OCI-LY3 (cell line): ENCODE data around the gene HPD.

Experiments used
- H2AFZ ChIP-seq: fragments of 200-600, 300-600 bp; shearing (Covaris generic); 2 replicates; pipeline ENCODE4 v1.6.0; 2014; ENCODE audit warnings: antibody characterized with exemption, low read depth, low read length
- H3K27ac ChIP-seq: fragments of 200-600, 300-600 bp; sonication (generic); 2 replicates; pipeline ENCODE4 v1.5.1; 2014; ENCODE audit warnings: mild to moderate bottlenecking, low read length, moderate library complexity, mixed read lengths
- H3K27me3 ChIP-seq: fragments of 200-600, 300-600 bp; sonication (generic); 2 replicates; pipeline ENCODE4 v1.6.1; 2014; ENCODE audit warnings: low read depth, low read length, mixed read lengths
- H3K36me3 ChIP-seq: fragments of 200-600, 300-600 bp; sonication (generic); replicated peaks from 2 replicates; pipeline ENCODE3; 2014; ENCODE audit warnings: low read depth, low read length, mixed read lengths
- H3K4me1 ChIP-seq: fragments of 300-600, 200-600 bp; sonication (generic); 2 replicates; pipeline ENCODE4 v1.6.1; 2014; ENCODE audit warnings: low read length, mixed read lengths
- H3K4me2 ChIP-seq: fragments of 200-600, 300-600 bp; sonication (generic); 2 replicates; pipeline ENCODE4 v1.6.1; 2014; ENCODE audit warnings: low read length, mixed read lengths
- H3K4me3 ChIP-seq: fragments of 300-600, 200-600 bp; sonication (generic); 2 replicates; pipeline ENCODE4 v1.5.1; 2014; ENCODE audit warnings: antibody characterized with exemption, mild to moderate bottlenecking, low read length, moderate library complexity
- H3K79me2 ChIP-seq: fragments of 300-600, 200-600 bp; shearing (Covaris generic); 2 replicates; pipeline ENCODE4 v1.6.1; 2014; ENCODE audit warnings: mild to moderate bottlenecking, low read length, mixed read lengths
- H3K9ac ChIP-seq: fragments of 300-600, 200-600 bp; shearing (Covaris generic); 2 replicates; pipeline ENCODE4 v1.6.0; 2014; ENCODE audit warnings: mild to moderate bottlenecking, low read length, moderate library complexity
- H3K9me3 ChIP-seq: fragments of 200-600, 300-600 bp; shearing (Covaris generic); 2 replicates; pipeline ENCODE4 v1.6.1; 2014; ENCODE audit warnings: low read length, mixed read lengths; ENCODE audit not compliant: insufficient read depth
- H4K20me1 ChIP-seq: fragments of 200-600, 300-600 bp; sonication (generic); 2 replicates; pipeline ENCODE4 v1.6.1; 2016; ENCODE audit warnings: low read length, mixed read lengths; ENCODE audit not compliant: insufficient read depth
- EZH2phosphoT487 ChIP-seq: fragments of 200-600 bp; shearing (Covaris generic); IDR thresholded peaks from 2 replicates; pipeline ENCODE4 v1.6.1; 2018; ENCODE audit warnings: antibody characterized with exemption, mixed run types, low read depth
- TF ChIP-seq, protein P1 (sequence below): fragments of 200-600, 300-600 bp; sonication (generic); IDR thresholded peaks from 2 replicates; pipeline ENCODE4 v1.5.1; 2014; ENCODE audit warnings: antibody characterized with exemption, low read length, low read depth

Gene HPD

DNA sequence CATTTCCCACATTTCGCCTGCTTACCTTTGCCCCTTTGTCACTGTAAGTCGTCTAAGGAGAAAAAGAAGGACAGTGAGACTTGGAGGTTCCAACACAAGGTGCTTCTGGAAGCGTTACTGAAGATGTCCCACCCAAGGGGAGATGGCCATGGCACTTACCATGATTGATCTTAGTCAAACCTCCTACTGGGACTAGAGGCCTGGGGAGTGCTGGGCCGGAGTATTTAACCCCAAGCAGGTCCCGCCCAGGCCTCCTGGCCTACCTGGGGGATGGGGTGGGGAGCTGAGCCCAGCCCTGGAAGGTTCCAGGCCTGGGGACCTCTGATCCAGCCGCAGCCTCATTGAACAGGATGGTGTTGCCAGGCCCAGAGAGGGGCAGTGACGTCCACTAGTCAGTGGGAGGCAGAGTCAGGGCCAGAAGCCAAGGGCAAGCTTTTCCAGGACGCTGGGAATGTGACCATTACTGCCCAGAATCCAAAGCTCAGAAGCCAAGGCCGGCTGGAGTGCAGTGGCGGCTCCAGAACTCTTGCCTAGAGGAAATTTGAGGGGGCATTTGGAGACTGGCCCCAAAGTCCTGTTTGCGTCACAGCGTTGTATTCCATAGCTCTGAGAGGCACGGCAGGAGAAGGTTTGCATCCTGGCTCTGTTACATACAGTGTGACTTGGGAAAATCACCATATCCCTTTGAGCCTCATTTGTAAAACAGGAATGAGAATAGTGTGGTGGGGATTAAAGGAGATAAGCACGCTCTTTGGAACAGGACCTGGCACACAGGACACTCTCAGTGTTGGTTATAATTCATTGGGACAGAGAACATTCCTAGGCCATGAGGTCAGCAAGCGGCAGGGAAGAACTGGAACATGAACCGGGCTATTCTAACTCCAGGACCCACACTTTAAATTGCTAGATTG lies at the start of gene HPD:
HPD (minus strand) TSS at position 198 of the 911 bp plus-strand sequence; CDS start at position 162, 36 bp downstream.
- H3K4me1 ChIP-seq = peaks cover 31% of the 10 kb centered on the region
- H2AFZ ChIP-seq = no peak within 1 kb of the TSS
- no peak within 1 kb of the TSS for H3K4me3 ChIP-seq
- no peak within 1 kb of the TSS for H3K27ac ChIP-seq
- no peaks in the 10 kb centered on the region for H3K36me3 ChIP-seq
- H3K4me2 ChIP-seq = no peak within 1 kb of the TSS
- no peak for TF ChIP-seq EZH2phosphoT487
- TF ChIP-seq, protein P1, sequence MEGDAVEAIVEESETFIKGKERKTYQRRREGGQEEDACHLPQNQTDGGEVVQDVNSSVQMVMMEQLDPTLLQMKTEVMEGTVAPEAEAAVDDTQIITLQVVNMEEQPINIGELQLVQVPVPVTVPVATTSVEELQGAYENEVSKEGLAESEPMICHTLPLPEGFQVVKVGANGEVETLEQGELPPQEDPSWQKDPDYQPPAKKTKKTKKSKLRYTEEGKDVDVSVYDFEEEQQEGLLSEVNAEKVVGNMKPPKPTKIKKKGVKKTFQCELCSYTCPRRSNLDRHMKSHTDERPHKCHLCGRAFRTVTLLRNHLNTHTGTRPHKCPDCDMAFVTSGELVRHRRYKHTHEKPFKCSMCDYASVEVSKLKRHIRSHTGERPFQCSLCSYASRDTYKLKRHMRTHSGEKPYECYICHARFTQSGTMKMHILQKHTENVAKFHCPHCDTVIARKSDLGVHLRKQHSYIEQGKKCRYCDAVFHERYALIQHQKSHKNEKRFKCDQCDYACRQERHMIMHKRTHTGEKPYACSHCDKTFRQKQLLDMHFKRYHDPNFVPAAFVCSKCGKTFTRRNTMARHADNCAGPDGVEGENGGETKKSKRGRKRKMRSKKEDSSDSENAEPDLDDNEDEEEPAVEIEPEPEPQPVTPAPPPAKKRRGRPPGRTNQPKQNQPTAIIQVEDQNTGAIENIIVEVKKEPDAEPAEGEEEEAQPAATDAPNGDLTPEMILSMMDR = no peak
- H3K27me3 ChIP-seq = peaks cover 21% of the 10 kb centered on the region
- H3K79me2 ChIP-seq = no peaks in the 10 kb centered on the region
- H3K9ac ChIP-seq = no peak within 1 kb of the TSS
- no peaks in the 10 kb centered on the region for H4K20me1 ChIP-seq
- no peaks in the 10 kb centered on the region for H3K9me3 ChIP-seq

DNA sequence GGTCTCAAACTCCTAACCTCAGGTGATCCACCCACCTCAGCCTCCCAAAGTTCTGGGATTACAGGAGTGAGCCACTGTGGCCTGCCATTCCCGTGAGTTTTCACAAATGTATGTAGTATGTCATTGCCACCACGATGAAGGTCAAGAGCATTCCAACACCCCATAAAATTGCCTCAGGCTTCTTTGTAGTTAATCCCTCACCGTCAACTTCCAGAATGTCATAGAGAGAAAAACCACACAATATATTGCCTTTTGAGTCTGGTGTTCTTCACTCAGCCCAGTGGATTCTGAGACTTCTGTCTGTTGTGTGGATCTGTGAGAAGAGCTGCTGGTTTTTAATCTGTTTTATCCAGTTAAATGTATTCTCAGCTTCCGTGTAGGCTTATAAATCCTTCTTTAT lies 47.1 kb upstream of the HPD start:
- Histone ChIP-seq H3K79me2 (no peaks in the 10 kb centered on the region), H3K36me3 (peaks cover 24% of the 10 kb centered on the region)

DNA sequence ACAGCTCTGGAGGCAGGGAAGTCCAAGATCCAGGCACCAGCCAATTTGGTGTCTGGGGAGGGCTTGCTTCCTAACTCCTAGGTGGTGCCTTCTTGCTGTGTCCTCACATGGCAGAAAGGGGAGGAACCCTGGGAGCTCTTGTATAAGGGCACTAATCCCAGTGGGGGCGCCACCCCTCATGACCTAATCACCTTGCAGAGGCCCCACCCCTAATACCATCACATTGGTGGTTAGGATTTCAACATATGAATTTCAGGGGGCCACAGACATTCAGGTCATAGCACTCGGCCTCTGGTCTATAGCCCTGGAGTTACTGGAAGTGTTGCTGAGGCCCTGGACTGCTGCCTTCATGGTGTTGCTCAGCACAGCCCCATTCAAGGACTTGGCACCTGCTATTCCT lies 44.5 kb upstream of the HPD start:
- Histone ChIP-seq H3K27ac (no peak overlapping the region), H3K27me3 (no peaks in the 10 kb centered on the region), H3K9ac (no peak overlapping the region), H3K4me3 (no peak overlapping the region), H3K9me3 (no peaks in the 10 kb centered on the region), H4K20me1 (no peaks in the 10 kb centered on the region), H3K36me3 (peaks cover 29% of the 10 kb centered on the region), H3K4me1 (no peaks in the 10 kb centered on the region), H3K79me2 (no peaks in the 10 kb centered on the region), H2AFZ (no peak overlapping the region), H3K4me2 (no peak overlapping the region)
- TF ChIP-seq, protein P1 = no peak
- TF ChIP-seq EZH2phosphoT487 = no peak

More for the DNA sequence above, 47.1 kb upstream of the HPD start:
- Histone ChIP-seq H4K20me1 (no peaks in the 10 kb centered on the region), H3K4me2 (no peak overlapping the region), H2AFZ (no peak overlapping the region), H3K9ac (no peak overlapping the region), H3K27me3 (no peaks in the 10 kb centered on the region), H3K4me3 (no peak overlapping the region), H3K27ac (no peak overlapping the region), H3K4me1 (no peaks in the 10 kb centered on the region), H3K9me3 (no peaks in the 10 kb centered on the region)
- TF ChIP-seq, protein P1 = no peak
- TF ChIP-seq EZH2phosphoT487 = no peak

DNA sequence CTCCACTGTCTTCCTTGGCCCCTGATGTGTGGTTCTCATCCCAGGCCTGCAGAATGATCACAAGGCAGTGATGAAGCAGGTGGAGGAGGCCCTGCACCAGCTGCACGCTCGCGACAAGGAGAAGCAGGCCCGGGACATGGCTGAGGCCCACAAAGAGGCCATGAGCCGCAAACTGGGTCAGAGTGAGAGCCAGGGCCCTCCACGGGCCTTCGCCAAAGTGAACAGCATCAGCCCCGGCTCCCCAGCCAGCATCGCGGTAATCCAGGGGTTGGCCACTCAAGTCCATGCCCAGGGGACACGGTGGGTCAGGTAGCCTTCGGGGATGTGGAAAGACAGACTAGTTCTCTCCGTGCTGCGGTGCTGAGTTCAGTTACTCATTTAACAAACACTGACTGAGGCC lies 40.9 kb upstream of the HPD start:
- no peak overlapping the region for H3K27ac ChIP-seq
- no peak overlapping the region for H2AFZ ChIP-seq
- H4K20me1 ChIP-seq = no peaks in the 10 kb centered on the region
- no peak overlapping the region for H3K9ac ChIP-seq
- H3K4me2 ChIP-seq = no peak overlapping the region
- no peak overlapping the region for H3K4me3 ChIP-seq
- H3K9me3 ChIP-seq = no peaks in the 10 kb centered on the region
- no peaks in the 10 kb centered on the region for H3K79me2 ChIP-seq
- no peak for TF ChIP-seq EZH2phosphoT487
- TF ChIP-seq, protein P1 = no peak
- H3K36me3 ChIP-seq = peaks cover 37% of the 10 kb centered on the region
- H3K27me3 ChIP-seq = no peaks in the 10 kb centered on the region
- H3K4me1 ChIP-seq = no peaks in the 10 kb centered on the region
